ENCODE results near the gene LEO1. TPM values are rescaled to one million over a fixed set of nuclear protein-coding genes. Genes with fewer than 3 reads are reported as not detected.

The LEO1 gene
- total RNA-seq, 2 donors from 2014 or later = 9.0 to 10.6 TPM

DNA sequence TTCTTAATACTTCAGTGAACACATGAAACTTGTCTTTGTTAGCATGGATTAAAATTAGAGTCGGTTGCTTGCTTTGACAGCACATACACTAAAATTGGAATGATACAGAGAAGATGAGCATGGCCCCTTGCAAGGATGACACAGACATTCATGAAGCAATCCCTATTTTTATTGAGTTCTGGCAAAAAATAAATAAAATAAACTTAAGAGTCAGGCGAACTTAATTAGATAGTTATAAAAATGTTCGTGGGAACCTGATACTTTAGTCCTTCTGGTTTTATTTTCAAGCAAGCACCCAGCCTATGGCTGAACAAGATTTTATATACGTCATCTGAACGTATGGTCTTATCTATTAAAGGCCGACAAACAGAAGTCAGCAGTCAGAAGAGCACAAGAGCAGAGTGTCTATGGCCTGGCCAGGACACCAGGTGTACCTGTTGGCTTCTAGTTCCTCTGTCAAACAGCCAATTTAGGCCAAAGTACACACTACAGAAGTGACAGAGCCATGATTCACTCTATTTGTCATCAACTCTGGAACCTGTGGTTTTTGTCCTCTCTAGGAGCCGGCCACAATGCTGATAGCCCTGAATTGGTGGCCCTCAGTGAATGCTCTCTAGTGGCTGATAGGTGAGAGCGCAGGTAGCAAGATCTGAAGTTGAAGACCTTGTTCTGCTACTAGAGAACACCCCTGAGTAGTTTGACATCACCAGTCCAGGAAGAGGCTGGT, 64.3 kb downstream of the LEO1 start:
- no peak overlapping the region for H3K4me3 ChIP-seq
- no peaks in the 10 kb centered on the region for H3K9me3 ChIP-seq
- TF ChIP-seq, protein P1, sequence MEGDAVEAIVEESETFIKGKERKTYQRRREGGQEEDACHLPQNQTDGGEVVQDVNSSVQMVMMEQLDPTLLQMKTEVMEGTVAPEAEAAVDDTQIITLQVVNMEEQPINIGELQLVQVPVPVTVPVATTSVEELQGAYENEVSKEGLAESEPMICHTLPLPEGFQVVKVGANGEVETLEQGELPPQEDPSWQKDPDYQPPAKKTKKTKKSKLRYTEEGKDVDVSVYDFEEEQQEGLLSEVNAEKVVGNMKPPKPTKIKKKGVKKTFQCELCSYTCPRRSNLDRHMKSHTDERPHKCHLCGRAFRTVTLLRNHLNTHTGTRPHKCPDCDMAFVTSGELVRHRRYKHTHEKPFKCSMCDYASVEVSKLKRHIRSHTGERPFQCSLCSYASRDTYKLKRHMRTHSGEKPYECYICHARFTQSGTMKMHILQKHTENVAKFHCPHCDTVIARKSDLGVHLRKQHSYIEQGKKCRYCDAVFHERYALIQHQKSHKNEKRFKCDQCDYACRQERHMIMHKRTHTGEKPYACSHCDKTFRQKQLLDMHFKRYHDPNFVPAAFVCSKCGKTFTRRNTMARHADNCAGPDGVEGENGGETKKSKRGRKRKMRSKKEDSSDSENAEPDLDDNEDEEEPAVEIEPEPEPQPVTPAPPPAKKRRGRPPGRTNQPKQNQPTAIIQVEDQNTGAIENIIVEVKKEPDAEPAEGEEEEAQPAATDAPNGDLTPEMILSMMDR (IDR thresholded peaks at IDR 0.05) = no peak
- no peak for DNase-seq (ENCODE audit: low spot score)
- peaks cover 12% of the 10 kb centered on the region for H3K36me3 ChIP-seq
- H3K27ac ChIP-seq = no peak overlapping the region
- no peaks in the 10 kb centered on the region for H3K27me3 ChIP-seq
- H3K4me1 ChIP-seq = no peaks in the 10 kb centered on the region

DNA sequence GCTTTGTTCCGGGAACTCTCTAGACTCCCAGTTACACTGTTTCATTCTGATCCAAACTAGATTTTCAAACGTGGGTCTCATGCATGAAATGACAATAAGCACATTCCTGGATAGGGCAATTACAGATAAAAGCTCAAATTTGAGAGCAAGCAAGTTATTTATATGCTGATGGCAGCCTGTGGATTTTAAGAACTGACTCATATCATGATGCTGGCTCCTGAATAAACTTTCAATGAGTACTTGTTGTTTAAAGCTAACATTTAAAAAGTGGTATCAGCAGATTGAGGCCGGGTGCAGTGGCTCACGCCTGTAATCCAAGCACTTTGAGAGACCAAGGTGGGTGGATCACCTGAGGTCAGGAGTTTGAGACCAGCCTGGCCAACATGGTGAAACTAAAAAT, 66.6 kb downstream of the LEO1 start:
- no peaks in the 10 kb centered on the region for H3K9me3 ChIP-seq
- TF ChIP-seq, protein P1 (IDR thresholded peaks at IDR 0.05) = no peak
- H3K36me3 ChIP-seq = peaks cover 32% of the 10 kb centered on the region
- no peak overlapping the region for H3K27ac ChIP-seq
- H3K4me1 ChIP-seq = no peaks in the 10 kb centered on the region
- DNase-seq (ENCODE audit: low spot score) = no peak
- H3K4me3 ChIP-seq = no peak overlapping the region
- H3K27me3 ChIP-seq = no peaks in the 10 kb centered on the region

DNA sequence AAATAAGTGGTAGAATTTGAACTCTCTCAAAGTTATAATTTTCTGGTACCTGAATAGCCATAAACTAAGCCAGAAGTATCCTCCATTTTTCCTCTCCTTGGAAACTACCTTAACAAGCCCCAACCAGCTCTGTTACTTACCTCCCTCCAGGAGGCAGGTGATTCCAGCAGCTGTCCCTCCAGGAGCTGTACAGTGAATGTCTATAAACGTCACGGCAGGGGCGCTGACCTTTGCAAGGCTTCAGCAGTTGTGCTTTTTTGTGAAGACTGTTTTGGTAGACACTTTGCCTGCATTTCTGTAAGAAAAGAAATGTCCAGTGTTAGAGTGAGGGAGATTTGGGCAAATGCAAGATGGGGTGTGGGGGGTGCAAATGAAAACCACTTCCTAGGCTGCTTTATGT, 67.2 kb downstream of the LEO1 start:
- Histone ChIP-seq H3K27ac (no peak overlapping the region), H3K36me3 (peaks cover 36% of the 10 kb centered on the region), H3K9me3 (no peaks in the 10 kb centered on the region), H3K4me3 (no peak overlapping the region), H3K27me3 (no peaks in the 10 kb centered on the region), H3K4me1 (no peaks in the 10 kb centered on the region)
- no peak for DNase-seq (ENCODE audit: low spot score)
- TF ChIP-seq, protein P1 (IDR thresholded peaks at IDR 0.05) = no peak

DNA sequence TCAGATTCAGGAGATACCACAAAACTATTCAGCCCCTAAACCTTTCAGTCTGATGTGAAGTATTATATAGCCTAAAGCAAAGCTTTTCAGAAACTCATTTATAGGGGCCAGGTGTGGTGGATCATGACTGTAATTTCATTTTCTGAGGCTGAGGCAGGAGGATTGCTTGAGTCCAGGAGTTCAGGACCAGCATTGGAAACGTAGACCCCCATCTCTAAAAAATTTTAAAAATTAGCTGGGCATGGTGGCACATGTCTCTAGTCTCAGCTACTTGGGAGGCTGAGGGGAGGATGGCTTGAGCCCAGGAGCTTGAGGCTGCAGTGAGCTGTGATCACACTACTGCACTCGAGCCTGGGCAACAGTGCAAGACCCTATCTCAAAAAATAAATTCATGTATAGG, 82.1 kb downstream of the LEO1 start:
- H3K9me3 ChIP-seq = no peaks in the 10 kb centered on the region
- H3K36me3 ChIP-seq = no peaks in the 10 kb centered on the region
- no peak overlapping the region for H3K27ac ChIP-seq
- H3K27me3 ChIP-seq = no peaks in the 10 kb centered on the region
- TF ChIP-seq, protein P1 (IDR thresholded peaks at IDR 0.05) = no peak
- DNase-seq (ENCODE audit: low spot score) = no peak
- no peak overlapping the region for H3K4me3 ChIP-seq
- H3K4me1 ChIP-seq = peaks cover 0 to 5% of the 10 kb centered on the region in 2 donors

DNA sequence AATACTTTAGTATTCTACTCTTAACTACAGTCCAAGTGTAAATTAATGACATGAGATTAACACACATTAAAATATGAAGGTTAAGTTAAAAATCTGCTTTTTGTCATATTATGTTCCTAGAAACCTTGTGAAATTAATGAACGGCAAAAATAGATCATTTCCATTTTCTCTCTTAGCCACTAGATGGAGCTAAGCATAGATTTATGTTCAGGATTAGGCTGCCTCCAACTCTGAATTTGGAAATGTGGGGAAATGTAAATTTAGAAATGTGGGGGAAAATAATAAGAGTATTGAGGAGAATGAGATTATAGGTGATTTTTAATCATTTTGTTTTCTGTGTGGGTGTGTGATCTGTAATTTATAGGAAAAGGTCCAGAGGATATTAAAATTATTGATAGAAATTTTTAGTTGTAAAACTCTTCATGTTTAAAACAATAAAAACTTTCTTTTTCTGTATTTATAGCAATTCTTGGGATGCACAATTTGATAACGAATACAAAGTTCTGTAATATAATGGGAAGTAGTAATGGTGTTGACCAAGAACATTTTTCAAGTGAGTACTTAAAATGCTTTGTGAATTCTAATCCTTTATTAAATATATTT, 82.9 kb downstream of the LEO1 start:
- no peaks in the 10 kb centered on the region for H3K27me3 ChIP-seq
- no peaks in the 10 kb centered on the region for H3K9me3 ChIP-seq
- no peak overlapping the region for H3K4me3 ChIP-seq
- no peak overlapping the region for H3K27ac ChIP-seq
- no peak for DNase-seq (ENCODE audit: low spot score)
- H3K4me1 ChIP-seq = peaks cover 0 to 13% of the 10 kb centered on the region in 2 donors
- TF ChIP-seq, protein P1 (IDR thresholded peaks at IDR 0.05) = peak; percentile 62 to 80
- H3K36me3 ChIP-seq = no peaks in the 10 kb centered on the region

Other genes starting within 250 kb of the LEO1 start
- gene LYSMD2, start 234.1 kb downstream of the LEO1 start, total RNA-seq = 1 to 10 TPM; 7.6 to 8.5 TPM
- 1 to 10 TPM; 5.4 to 7.0 TPM for gene TMOD2, start 220.2 kb downstream of the LEO1 start, total RNA-seq
- gene TMOD3, start 142.1 kb downstream of the LEO1 start, total RNA-seq = 10 to 100 TPM; 18.7 to 19.7 TPM
- 10 to 100 TPM; 11.6 to 13.4 TPM for gene MAPK6, start 47.4 kb upstream of the LEO1 start, total RNA-seq
- gene BCL2L10, start 141.0 kb upstream of the LEO1 start, total RNA-seq = under 1 TPM in 1 of 2 donors, not detected in 1; 0.37 TPM
- gene GNB5, start 219.6 kb upstream of the LEO1 start, total RNA-seq = 10 to 100 TPM; 30.1 to 38.5 TPM

Measured in right atrium auricular region (tissue), 2 donors.